ENCODE results near the gene SLAMF1. TPM values are rescaled to one million over a fixed set of nuclear protein-coding genes. Genes with fewer than 3 reads are reported as not detected.

Gene SLAMF1
- total RNA-seq, 1 donor from 2014 or later, result 6.9 TPM

- H3K36me3 ChIP-seq, result no peaks in the 10 kb centered on the region
- H3K4me3 ChIP-seq, result no peak overlapping the region
- no peaks in the 10 kb centered on the region for H3K4me1 ChIP-seq
- no peaks in the 10 kb centered on the region for H3K27me3 ChIP-seq
- no peak for DNase-seq (ENCODE audit: extremely low spot score in 2 of 2)
- TF ChIP-seq CTCF (IDR thresholded peaks at IDR 0.05) (no peak), POLR2A (IDR thresholded peaks at IDR 0.05) (no peak), POLR2AphosphoS5 (IDR thresholded peaks at IDR 0.05; ENCODE audit: insufficient read depth in 1 of 2, low read depth in 1 of 2) (no peak)
- no peaks in the 10 kb centered on the region for H3K9me3 ChIP-seq
- no peak overlapping the region for H3K27ac ChIP-seq
- intact Hi-C loops (cut with DNase I), result no loop called here
These were observed 23.6 kb downstream of the SLAMF1 start for GRCh38 chr1:160623227-160623633.

GRCh38 chr1:160622501-160623226 is 24.2 kb downstream of the SLAMF1 start:
- Histone ChIP-seq H3K36me3 (no peaks in the 10 kb centered on the region), H3K9me3 (no peaks in the 10 kb centered on the region), H3K27me3 (no peaks in the 10 kb centered on the region), H3K4me3 (no peak overlapping the region), H3K27ac (no peak overlapping the region), H3K4me1 (no peaks in the 10 kb centered on the region)
- no peak for TF ChIP-seq POLR2A (IDR thresholded peaks at IDR 0.05)
- no peak for TF ChIP-seq POLR2AphosphoS5 (IDR thresholded peaks at IDR 0.05; ENCODE audit: insufficient read depth in 1 of 2, low read depth in 1 of 2)
- TF ChIP-seq CTCF (IDR thresholded peaks at IDR 0.05), result no peak
- intact Hi-C loops (cut with DNase I), result no loop called here
- DNase-seq (ENCODE audit: extremely low spot score in 2 of 2), result no peak

- DNase-seq (ENCODE audit: extremely low spot score in 2 of 2), result no peak
- no peaks in the 10 kb centered on the region for H3K9me3 ChIP-seq
- no peaks in the 10 kb centered on the region for H3K27me3 ChIP-seq
- no peaks in the 10 kb centered on the region for H3K4me1 ChIP-seq
- H3K36me3 ChIP-seq, result no peaks in the 10 kb centered on the region
- no peak overlapping the region for H3K27ac ChIP-seq
- TF ChIP-seq CTCF (IDR thresholded peaks at IDR 0.05), result no peak
- TF ChIP-seq POLR2A (IDR thresholded peaks at IDR 0.05), result no peak
- TF ChIP-seq POLR2AphosphoS5 (IDR thresholded peaks at IDR 0.05; ENCODE audit: insufficient read depth in 1 of 2, low read depth in 1 of 2), result no peak
- no peak overlapping the region for H3K4me3 ChIP-seq
- intact Hi-C loops (cut with DNase I), result no loop called here
These were observed 25.0 kb downstream of the SLAMF1 start for GRCh38 chr1:160621633-160622413.

GRCh38 chr1:160620942-160621632 is 25.8 kb downstream of the SLAMF1 start:
- intact Hi-C loops (cut with DNase I), result no loop called here
- no peaks in the 10 kb centered on the region for H3K9me3 ChIP-seq
- DNase-seq (ENCODE audit: extremely low spot score in 2 of 2), result no peak
- no peak overlapping the region for H3K4me3 ChIP-seq
- no peaks in the 10 kb centered on the region for H3K27me3 ChIP-seq
- no peak overlapping the region for H3K27ac ChIP-seq
- no peaks in the 10 kb centered on the region for H3K36me3 ChIP-seq
- H3K4me1 ChIP-seq, result no peaks in the 10 kb centered on the region
- TF ChIP-seq POLR2AphosphoS5 (IDR thresholded peaks at IDR 0.05; ENCODE audit: insufficient read depth in 1 of 2, low read depth in 1 of 2) (no peak), CTCF (IDR thresholded peaks at IDR 0.05) (no peak)

Data from vagina (tissue), 2 donors.